ENCODE results near the gene LAMTOR2.

GRCh38 chr1:156065871-156066270 lies 11.3 kb downstream of the LAMTOR2 start:
- TF ChIP-seq, protein P1, sequence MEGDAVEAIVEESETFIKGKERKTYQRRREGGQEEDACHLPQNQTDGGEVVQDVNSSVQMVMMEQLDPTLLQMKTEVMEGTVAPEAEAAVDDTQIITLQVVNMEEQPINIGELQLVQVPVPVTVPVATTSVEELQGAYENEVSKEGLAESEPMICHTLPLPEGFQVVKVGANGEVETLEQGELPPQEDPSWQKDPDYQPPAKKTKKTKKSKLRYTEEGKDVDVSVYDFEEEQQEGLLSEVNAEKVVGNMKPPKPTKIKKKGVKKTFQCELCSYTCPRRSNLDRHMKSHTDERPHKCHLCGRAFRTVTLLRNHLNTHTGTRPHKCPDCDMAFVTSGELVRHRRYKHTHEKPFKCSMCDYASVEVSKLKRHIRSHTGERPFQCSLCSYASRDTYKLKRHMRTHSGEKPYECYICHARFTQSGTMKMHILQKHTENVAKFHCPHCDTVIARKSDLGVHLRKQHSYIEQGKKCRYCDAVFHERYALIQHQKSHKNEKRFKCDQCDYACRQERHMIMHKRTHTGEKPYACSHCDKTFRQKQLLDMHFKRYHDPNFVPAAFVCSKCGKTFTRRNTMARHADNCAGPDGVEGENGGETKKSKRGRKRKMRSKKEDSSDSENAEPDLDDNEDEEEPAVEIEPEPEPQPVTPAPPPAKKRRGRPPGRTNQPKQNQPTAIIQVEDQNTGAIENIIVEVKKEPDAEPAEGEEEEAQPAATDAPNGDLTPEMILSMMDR (IDR thresholded peaks at IDR 0.05; ENCODE audit: insufficient read depth, low read depth, low read length): no peak
- TF ChIP-seq EZH2 (IDR thresholded peaks at IDR 0.05; ENCODE audit: insufficient read depth, low read length): no peak
